ENCODE measurements around the gene SIAH1. TPM values are rescaled to one million over a fixed set of nuclear protein-coding genes. Genes with fewer than 3 reads are reported as not detected.
A peak's percentile ranks its signal among the peaks of the same experiment; 100 is the strongest.

Gene SIAH1
- total RNA-seq, 1 experiment from 2014 or later: 22.7 TPM

GRCh38 chr16:48383009-48383876, 2.0 kb downstream of the SIAH1 start:
- no TSS peak for BruUV-seq (replicated peaks)
- Histone ChIP-seq H3K27me3 (ENCODE audit: insufficient read depth, low read length) (no peaks in the 10 kb centered on the region), H3K4me3 (replicated peaks in 1 of 2; ENCODE audit: low read depth in 1 of 2, low read length in 2 of 2) (peak overlapping the region; percentile 85), H3K27ac (ENCODE audit: low read depth, low read length) (no peak overlapping the region), H3K9me3 (ENCODE audit: control insufficient read depth in 1 of 2, insufficient read depth in 1 of 2, low read depth in 1 of 2, low read length in 2 of 2) (no peaks in the 10 kb centered on the region), H3K36me3 (ENCODE audit: control insufficient read depth in 1 of 2, insufficient read depth in 2 of 2, low read length in 2 of 2) (no peaks in the 10 kb centered on the region), H3K4me2 (ENCODE audit: low read length) (peak overlapping the region; percentile 98), H4K20me1 (ENCODE audit: insufficient read depth) (peaks cover 15% of the 10 kb centered on the region; the same call in 1 of the 2 replicates), H3K9me2 (ENCODE audit: insufficient read depth) (no peaks in the 10 kb centered on the region), H3K4me1 (ENCODE audit: control insufficient read depth in 1 of 2, insufficient read depth in 2 of 2, low read length in 2 of 2) (peaks cover 13 to 19% of the 10 kb centered on the region in 2 experiments; a peak in 3 of 4 replicates), H3K79me2 (ENCODE audit: insufficient read depth, low read length) (peaks cover 63% of the 10 kb centered on the region), H3K9ac (ENCODE audit: low read length) (peak overlapping the region; percentile 75), H2AFZ (ENCODE audit: low read depth, low read length, poor library complexity, severe bottlenecking) (no peak overlapping the region)
- no peak for TF ChIP-seq FOSL1 (IDR thresholded peaks at IDR 0.05; ENCODE audit: low read depth)
- no peak for TF ChIP-seq ELF1 (IDR thresholded peaks at IDR 0.05; ENCODE audit: borderline replicate concordance, low read depth)
- TF ChIP-seq SRF (IDR thresholded peaks at IDR 0.05; ENCODE audit: low read depth): no peak
- no peak for TF ChIP-seq MAX (IDR thresholded peaks at IDR 0.05)
- TF ChIP-seq EZH2phosphoT487 (IDR thresholded peaks at IDR 0.05; ENCODE audit: borderline replicate concordance): no peak
- TF ChIP-seq ATF3 (IDR thresholded peaks at IDR 0.05): no peak
- no peak for TF ChIP-seq ZFX (IDR thresholded peaks at IDR 0.05)
- no peak for TF ChIP-seq CBX3 (IDR thresholded peaks at IDR 0.05; ENCODE audit: low read depth)
- no peak for TF ChIP-seq CEBPB (IDR thresholded peaks at IDR 0.05; ENCODE audit: low read depth)
- TF ChIP-seq SIN3A (IDR thresholded peaks at IDR 0.05; ENCODE audit: low read depth): no peak
- no peak for TF ChIP-seq POLR2A (IDR thresholded peaks at IDR 0.05; ENCODE audit: borderline replicate concordance, extremely low read depth, insufficient read depth, insufficient read length)
- no peak for TF ChIP-seq EZH2 (IDR thresholded peaks at IDR 0.05)
- TF ChIP-seq ZNF274 (IDR thresholded peaks at IDR 0.05; ENCODE audit: low read depth, low read length): no peak
- TF ChIP-seq EGR1 (IDR thresholded peaks at IDR 0.05; ENCODE audit: low read depth): no peak
- TF ChIP-seq SP1 (IDR thresholded peaks at IDR 0.05; ENCODE audit: low read depth): no peak
- no peak for TF ChIP-seq ZBTB33 (IDR thresholded peaks at IDR 0.05; ENCODE audit: extremely low read depth, insufficient replicate concordance, low read length)
- no peak for TF ChIP-seq TCF7L2 (IDR thresholded peaks at IDR 0.05; ENCODE audit: borderline replicate concordance, extremely low read depth, insufficient read depth, insufficient read length)
- TF ChIP-seq YY1 (IDR thresholded peaks at IDR 0.05; ENCODE audit: extremely low read depth, insufficient replicate concordance, low read depth, low read length): no peak
- TF ChIP-seq REST (IDR thresholded peaks at IDR 0.05; ENCODE audit: low read depth): no peak
- TF ChIP-seq JUND (IDR thresholded peaks at IDR 0.05): no peak
- no peak for DNase-seq (ENCODE audit: low read depth, low spot score)
- CTCF ChIA-PET: no interaction called here
- RAD21 ChIA-PET (ENCODE audit: low non-redundant PET in 1 of 2, low total read pairs in 2 of 2, uncharacterized antibody in 2 of 2, unreplicated experiment in 2 of 2): no interaction called here
- POLR2A ChIA-PET: no interaction called here
- intact Hi-C loops (cut with micrococcal nuclease): no loop called here
- ATAC-seq: no peak
